ENCODE results near the gene HBB. TPM values are rescaled to one million over a fixed set of nuclear protein-coding genes. Genes with fewer than 3 reads are reported as not detected.
"Not testable (repeated sequence)": the region's sequence is repeated elsewhere in the genome, so short reads cannot be mapped to it uniquely, and the experiment has no call there.

Gene HBB
- total RNA-seq: 162 TPM

DNA sequence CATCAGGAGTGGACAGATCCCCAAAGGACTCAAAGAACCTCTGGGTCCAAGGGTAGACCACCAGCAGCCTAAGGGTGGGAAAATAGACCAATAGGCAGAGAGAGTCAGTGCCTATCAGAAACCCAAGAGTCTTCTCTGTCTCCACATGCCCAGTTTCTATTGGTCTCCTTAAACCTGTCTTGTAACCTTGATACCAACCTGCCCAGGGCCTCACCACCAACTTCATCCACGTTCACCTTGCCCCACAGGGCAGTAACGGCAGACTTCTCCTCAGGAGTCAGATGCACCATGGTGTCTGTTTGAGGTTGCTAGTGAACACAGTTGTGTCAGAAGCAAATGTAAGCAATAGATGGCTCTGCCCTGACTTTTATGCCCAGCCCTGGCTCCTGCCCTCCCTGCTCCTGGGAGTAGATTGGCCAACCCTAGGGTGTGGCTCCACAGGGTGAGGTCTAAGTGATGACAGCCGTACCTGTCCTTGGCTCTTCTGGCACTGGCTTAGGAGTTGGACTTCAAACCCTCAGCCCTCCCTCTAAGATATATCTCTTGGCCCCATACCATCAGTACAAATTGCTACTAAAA is at the start of gene HBB:
HBB (minus strand) TSS at position 340 of the 579 bp plus-strand sequence; CDS start at position 290, 50 bp downstream.
- DNase-seq: no peak

DNA sequence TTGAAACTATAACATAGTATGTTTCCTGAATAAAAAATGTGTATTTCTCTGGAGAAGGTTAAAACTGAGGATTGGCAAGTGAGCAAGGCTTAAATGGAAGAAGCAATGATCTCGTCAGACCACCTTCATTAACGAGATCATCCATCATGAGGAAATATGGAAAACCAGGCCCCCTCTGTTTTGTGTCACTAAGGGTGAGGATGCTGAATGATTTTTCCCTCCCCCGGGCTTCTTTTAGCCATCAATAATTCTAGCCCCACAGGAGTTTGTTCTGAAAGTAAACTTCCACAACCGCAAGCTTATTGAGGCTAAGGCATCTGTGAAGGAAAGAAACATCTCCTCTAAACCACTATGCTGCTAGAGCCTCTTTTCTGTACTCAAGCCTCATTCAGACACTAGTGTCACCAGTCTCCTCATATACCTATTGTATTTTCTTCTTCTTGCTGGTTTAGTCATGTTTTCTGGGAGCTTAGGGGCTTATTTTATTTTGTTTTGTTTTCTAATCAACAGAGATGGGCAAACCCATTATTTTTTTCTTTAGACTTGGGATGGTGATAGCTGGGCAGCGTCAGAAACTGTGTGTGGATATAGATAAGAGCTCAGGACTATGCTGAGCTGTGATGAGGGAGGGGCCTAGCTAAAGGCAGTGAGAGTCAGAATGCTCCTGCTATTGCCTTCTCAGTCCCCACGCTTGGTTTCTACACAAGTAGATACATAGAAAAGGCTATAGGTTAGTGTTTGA is 48.7 kb upstream of the HBB start:
- DNase-seq: no peak

DNA sequence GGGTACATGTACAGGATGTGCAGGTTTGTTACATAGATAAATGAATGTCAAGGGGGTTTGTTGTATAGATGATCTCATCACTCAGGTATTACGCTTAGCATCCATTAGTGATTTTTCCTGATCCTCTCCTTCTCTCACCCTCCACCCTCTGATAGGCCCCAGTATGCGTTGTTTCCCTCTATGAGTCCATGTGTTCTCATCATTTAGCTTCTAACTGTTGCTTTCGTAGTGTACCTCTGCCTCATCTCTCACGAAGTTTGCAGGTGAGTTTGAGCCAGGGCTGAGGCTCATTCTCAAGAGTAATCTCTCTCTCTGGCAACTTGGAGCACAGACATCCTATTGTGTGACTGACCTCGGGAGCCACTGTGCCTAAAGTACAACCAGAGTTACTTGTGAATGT is 47.5 kb upstream of the HBB start:
- DNase-seq: no peak

DNA sequence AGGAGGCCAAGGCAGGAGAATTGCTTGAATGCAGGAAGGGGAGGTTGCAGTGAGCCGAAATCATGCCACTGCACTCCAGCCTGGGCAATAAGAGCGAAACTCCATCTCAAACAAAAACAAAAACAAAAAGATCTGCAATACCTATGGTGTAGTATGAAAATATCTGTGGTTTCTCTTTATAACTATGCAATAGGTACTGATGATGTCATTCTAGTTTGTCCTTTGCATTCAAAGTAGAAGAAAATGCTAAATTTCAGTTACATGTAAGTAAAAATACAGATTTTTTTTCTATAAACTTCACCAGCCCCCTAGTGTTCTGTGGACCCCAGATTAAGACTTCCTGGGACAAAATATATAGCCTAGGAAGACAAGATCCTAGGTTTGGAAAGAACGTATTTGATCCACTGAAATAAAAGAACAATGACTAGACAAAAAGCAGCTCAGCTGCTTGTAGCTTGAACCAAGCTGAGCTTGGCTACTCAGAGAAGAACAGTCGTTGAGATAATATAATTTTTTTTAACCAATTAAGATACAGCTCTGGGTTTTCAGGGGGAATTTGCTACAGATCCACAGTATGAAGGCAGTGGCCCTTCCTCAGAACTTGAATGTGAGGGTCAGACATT is 45.6 kb upstream of the HBB start:
- DNase-seq: no peak

DNA sequence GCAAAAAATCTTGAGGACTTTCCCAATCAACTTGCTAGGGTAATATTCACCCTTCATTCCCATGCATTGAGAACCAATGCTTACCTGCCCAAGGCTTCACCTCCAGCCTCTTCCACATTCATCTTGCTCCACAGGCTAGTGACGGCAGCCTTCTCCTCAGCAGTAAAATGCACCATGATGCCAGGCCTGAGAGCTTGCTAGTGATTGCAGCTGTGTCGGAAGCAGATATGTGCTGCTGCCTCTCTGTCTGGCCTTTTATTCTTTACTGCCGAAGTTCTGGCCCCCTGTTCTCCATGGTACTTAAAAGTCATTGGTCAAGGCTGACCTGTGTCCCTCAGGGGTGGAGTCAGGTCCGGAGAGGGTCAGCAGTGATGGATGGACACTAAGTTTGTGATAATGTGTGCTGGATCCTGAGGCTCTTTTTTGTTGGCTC is 42.9 kb upstream of the HBB start, which contains the start of gene HBE1:
HBE1 (minus strand) TSS at position 231 of the 433 bp plus-strand sequence; CDS start at position 176, 55 bp downstream.
- no peak for DNase-seq

DNA sequence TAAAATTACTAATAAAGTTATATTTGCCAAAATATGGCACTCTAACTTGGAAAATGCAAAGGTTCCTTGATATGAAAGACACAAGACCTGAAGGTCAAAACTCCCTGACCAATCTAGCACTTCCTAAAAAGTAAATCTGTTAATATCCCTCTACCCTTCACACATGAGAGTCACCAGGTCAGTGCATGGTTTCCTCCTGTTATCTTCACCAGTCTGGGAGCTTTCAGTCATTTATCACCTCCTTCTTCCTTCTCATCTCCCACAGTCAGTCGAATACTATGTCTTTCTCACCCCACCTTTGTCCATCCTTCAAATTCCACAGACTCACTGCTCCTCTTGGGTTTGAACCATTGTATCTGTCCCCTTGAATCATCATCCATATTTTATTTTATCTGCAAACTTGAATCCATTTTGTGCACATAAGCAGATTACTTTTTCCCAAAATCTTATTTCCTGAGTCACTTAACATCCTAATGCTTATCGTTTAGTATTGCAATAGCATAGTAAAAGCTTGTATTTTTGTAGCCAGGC is 40.2 kb upstream of the HBB start:
- DNase-seq: no peak

DNA sequence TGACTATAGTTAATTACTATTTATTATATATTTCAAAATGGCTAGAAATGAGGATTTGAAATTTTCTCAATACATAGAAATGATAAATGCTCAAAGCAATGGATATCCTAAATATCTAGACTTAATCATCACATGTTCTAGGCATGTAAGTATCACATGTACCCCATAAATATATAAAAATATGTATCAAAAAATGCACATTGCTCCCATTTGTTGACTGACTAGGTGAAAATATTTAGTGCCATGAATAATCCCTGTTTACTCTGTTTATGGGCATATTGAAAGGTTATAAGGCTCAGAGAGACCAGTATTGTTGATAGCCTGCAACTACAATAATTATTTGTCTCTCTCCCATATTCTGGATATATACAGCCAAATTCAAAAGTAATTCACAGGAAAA is 39.7 kb upstream of the HBB start:
- DNase-seq: no peak

DNA sequence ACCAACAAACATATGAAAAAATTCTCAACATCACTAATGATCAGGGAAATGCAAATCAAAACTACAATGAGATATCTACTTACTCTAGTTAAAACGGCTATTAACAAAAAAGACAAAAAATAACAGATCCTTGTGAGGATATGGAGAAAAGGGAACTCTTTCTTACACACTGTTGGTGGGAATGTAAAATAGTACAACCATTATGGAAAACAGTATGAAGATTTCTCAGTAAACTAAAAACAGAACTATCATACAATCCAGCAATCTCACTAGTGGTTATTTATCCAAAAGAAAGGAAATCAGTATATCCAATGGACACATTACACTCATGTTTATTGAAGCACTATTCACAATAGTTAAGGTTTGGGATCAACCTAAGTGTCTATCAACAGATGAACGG is 39.0 kb upstream of the HBB start:
- DNase-seq: no peak

DNA sequence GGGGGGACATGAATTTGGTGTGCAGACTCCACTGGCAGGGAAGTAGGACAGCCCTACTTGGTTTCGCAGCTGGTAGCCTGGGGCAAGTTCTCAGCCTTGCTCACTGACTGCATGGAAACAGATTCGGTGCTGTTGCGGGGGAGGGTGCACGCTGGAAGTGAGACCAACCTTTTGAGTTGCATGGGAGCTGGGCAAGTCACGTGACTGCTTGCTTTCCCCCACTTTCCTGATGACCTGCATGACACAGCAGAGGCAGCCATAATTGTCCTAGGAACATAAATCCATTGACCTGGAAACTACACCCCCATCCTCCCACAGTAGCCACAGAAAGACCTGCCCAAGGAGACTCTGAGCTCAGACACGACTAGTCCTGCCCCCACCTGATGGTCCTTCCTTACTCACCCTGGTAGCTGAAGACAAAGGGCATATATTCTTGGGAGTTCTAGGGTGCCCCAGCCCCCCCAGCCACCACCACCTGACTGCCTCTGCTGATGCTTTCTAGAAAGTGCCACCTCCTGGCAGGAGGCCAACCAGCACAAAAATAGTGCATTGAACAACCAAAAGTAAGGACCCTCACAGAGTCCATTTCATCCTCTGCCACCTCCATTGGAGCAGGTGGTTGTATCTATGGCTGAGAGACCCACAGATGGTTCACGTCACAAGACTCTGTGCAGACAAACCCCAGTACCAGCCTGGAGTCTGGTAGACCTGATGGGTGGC is 31.8 kb upstream of the HBB start:
- no peak for DNase-seq

DNA sequence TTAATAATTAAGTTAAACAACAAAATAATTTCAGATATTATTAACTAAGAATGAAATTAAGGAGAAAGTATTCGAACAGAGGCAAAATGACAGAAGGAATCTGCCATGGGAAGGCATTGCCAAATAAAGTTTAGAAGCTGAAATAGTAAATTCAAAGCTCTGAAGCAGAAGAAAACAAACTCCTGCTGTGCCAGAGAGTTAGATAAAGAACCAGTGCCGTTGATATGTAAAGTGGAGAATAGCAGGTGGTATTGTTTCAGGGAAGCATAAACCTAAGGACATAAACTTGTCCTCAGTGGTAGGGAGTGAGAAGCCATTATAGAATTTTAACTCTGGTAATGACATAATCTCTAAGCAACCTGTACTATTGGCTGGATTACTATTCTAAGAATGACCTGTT is 30.4 kb upstream of the HBB start:
- DNase-seq: no peak

DNA sequence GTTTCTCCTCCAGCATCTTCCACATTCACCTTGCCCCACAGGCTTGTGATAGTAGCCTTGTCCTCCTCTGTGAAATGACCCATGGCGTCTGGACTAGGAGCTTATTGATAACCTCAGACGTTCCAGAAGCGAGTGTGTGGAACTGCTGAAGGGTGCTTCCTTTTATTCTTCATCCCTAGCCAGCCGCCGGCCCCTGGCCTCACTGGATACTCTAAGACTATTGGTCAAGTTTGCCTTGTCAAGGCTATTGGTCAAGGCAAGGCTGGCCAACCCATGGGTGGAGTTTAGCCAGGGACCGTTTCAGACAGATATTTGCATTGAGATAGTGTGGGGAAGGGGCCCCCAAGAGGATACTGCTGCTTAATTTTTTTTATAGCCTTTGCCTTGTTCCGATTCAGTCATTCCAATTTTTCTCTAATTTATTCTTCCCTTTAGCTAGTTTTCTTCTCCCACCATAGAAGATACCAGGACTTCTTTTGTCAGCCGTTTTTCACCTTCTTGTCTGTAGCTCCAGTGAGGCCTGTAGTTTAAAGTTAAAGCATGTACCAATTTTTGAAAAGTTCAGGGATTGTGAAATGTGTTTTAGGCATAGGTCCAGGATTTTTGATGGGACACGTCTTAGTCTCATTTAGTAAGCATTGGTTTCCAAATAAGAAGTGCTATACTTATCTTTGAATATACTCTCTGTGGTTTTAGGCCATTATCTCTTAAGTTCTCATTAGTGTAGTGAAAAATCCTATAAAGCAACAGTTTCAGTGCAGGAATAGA is 28.0 kb upstream of the HBB start, which contains the start of gene HBG2:
HBG2 (minus strand) TSS at position 136 of the 768 bp plus-strand sequence; CDS start at position 83, 53 bp downstream.
- not testable (repeated sequence) for DNase-seq

DNA sequence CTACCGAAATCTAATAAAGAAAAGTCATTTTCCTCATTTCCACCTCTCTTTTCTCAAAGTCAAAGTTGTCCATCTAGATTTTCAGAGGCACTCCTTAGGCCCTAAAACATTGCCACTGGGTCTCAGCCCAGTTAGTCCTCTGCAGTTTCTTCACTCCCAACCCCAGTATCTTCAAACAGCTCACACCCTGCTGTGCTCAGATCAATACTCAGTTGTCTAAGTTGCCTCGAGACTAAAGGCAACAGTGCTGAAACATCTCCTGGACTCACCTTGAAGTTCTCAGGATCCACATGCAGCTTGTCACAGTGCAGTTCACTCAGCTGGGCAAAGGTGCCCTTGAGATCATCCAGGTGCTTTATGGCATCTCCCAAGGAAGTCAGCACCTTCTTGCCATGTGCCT is 27.2 kb upstream of the HBB start:
- not testable (repeated sequence) for DNase-seq

DNA sequence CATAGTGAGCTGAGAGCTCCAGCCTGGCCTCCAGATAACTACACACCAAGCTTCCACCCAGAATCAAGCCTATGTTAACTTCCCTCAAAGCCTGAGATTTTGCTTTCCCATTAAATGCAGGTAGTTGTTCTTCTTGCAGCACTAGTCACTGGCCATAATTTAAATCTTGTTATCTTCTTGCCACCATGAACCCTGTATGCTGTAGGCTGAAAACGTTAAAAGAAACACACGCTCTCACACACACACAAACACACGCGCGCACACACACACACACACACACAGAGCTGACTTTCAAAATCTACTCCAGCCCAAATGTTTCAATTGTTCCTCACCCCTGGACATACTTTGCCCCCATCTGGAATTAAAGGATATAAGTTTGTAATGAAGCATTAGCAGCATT is 26.6 kb upstream of the HBB start:
- not testable (repeated sequence) for DNase-seq

DNA sequence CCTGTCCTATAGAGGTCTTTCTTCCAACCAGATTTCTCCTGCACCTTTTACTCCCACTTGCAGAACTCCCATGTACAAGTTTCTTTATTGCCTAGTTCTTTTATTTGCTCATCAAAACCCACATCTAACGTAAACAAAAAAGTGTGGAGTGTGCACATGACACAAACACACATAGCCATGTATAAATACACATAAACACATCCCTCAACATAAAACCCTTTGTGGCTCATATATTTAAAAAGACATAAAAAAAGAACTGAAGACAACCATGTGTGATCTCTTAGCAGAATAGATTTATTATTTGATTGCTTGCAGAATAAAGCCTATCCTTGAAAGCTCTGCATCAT is 26.0 kb upstream of the HBB start:
- DNase-seq: no peak

DNA sequence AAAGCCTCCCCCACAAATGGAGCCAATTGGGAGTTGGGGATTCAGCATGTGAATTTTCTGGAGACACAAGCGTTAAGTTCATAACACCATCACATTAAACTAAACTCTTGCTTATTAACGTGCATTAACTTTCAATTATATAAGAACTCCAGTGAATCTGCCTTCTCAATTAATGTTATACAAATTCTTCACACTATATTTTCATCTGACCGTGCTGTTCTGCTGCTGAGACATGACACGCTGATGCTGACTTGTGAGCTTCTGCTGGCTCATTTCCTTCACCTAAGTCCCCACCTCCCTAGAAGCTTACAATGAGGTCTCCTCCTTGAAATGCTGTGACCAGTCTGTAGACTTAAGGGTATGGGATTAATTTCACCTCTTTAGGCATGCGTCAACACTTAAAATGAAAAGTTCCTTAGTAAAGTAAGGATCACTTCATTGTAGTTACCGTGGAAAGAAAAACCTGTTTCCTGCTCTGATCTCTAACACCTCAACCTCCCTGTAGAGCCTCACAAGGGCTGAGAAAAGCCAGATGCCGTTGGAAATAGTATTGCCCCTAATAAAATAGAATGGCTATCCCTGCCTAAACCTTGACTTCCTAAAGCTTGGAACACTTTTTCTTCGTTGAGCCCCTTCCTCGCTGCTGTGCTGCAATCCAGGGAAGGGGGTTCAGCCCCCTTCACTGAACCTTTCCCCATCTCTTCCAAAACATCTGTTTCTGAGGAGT is 25.5 kb upstream of the HBB start:
- DNase-seq: no peak

DNA sequence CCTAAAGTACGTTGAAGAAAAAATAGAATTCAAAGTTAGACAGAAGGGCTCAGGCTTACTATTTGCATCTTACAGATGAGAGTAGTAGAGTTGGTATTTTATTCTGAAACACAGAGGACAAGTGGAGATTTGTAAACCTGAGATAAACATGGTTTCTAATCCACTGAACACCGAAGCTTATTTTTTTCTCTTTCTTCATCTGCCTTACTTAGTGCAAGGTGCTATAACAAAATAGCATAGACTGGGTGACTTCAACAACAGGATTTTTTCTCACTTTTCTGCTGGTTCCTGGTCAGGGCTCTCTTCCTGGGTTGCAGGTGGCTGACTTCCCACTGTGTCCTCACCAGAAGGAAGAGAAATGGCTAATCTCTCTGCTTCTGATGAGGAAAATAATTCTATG is 24.9 kb upstream of the HBB start:
- DNase-seq: no peak

DNA sequence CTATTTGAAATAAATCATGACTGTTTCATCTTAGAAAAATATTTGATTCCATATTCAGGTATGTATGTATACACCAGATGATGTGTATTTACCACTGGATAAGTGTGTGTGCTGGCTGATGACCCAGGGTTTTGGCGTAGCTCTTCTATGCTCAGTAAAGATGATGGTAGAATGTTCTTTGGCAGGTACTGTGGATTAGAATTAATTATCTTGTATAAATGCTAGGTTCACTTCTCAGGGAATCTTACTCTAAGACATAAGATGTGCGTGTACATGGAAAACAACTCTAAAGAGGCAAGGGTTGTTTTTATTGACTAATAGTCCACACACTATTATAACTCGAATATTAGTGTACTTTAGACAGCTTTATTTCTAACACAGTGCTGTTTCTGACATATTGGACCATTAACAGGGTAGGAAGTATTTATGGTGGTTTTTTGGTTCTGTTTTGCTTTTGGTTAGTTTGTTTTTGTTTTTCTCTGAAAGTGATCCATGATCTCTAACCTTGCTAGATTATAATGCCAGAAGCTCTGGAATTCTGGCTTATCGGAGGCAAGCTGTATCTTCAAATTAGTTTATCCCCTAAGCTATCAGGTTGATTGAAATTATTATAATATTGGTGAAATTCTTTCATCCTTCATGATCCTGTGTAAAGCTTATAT is 23.8 kb upstream of the HBB start:
- no peak for DNase-seq

DNA sequence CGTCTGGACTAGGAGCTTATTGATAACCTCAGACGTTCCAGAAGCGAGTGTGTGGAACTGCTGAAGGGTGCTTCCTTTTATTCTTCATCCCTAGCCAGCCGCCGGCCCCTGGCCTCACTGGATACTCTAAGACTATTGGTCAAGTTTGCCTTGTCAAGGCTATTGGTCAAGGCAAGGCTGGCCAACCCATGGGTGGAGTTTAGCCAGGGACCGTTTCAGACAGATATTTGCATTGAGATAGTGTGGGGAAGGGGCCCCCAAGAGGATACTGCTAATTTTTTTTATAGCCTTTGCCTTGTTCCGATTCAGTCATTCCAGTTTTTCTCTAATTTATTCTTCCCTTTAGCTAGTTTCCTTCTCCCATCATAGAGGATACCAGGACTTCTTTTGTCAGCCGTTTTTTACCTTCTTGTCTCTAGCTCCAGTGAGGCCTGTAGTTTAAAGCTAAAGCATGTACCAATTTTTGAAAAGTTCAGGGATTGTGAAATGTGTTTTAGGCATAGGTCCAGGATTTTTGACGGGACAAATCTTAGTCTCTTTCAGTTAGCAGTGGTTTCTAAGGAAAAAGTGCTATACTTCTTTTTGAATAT is 23.0 kb upstream of the HBB start, which contains the start of gene HBG1:
HBG1 (minus strand) TSS at position 51 of the 590 bp plus-strand sequence. CDS start 53 bp downstream, outside the sequence.
- DNase-seq: not testable (repeated sequence)

DNA sequence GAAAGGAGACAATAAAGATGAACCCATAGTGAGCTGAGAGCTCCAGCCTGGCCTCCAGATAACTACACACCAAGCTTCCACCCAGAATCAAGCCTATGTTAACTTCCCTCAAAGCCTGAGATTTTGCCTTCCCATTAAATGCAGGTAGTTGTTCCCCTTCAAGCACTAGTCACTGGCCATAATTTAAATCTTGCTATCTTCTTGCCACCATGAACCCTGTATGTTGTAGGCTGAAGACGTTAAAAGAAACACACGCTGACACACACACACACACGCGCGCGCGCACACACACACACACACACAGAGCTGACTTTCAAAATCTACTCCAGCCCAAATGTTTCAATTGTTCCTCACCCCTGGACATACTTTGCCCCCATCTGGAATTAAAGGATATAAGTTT is 21.6 kb upstream of the HBB start:
- not testable (repeated sequence) for DNase-seq
